Measurements from ENCODE around the gene GOLGA1. TPM values are rescaled to one million over a fixed set of nuclear protein-coding genes. Genes with fewer than 3 reads are reported as not detected.
A peak's percentile ranks its signal among the peaks of the same experiment; 100 is the strongest.

GOLGA1 gene
- total and polyA plus RNA-seq, 9 of the 15 experiments (the other 6 are each of a cell fraction or from before 2014, with no cell fraction given): 2.9 to 15.9 (median 8.5) TPM

GRCh38 chr9:124940894-124941678 is at the start of gene GOLGA1 (continued):
- TF ChIP-seq STAT6 (CRISPR knock-in tag; IDR thresholded peaks at IDR 0.05) (no peak), ZNF395 (CRISPR knock-in tag; IDR thresholded peaks at IDR 0.05) (peak; percentile 64; the same call in 1 of the 2 replicates), KDM1A (IDR thresholded peaks at IDR 0.05) (peak in 1 of 2 experiments; percentile 76; a peak in 1 of 4 replicates), TFE3 (CRISPR knock-in tag; IDR thresholded peaks at IDR 0.05) (no peak), CHD2 (IDR thresholded peaks at IDR 0.05; ENCODE audit: low read depth, low read length) (peak; percentile 73), C11orf30 (IDR thresholded peaks at IDR 0.05; ENCODE audit: low read depth) (peak; percentile 90), JUNB (CRISPR knock-in tag; conservative IDR thresholded peaks at IDR 0.05) (no peak), CSDE1 (IDR thresholded peaks at IDR 0.05) (no peak), FOXP4 (CRISPR knock-in tag; IDR thresholded peaks at IDR 0.05; ENCODE audit: borderline replicate concordance) (peak; percentile 58; the same call in 1 of the 2 replicates), MCM2 (IDR thresholded peaks at IDR 0.05; ENCODE audit: low read depth) (no peak), IFI16 (CRISPR knock-in tag; IDR thresholded peaks at IDR 0.05) (no peak), HDAC6 (IDR thresholded peaks at IDR 0.05; ENCODE audit: low read depth, low read length) (no peak), PATZ1 (CRISPR knock-in tag; IDR thresholded peaks at IDR 0.05; ENCODE audit: borderline replicate concordance) (no peak), NEUROD1 (IDR thresholded peaks at IDR 0.05; ENCODE audit: borderline replicate concordance, low read depth, low read length, partially characterized antibody) (peak; percentile 40), ILK (tag; IDR thresholded peaks at IDR 0.05; ENCODE audit: borderline replicate concordance, low read depth) (no peak), PTBP1 (IDR thresholded peaks at IDR 0.05; ENCODE audit: low read depth, low read length) (no peak), SIRT6 (IDR thresholded peaks at IDR 0.05; ENCODE audit: low read depth, low read length) (no peak)
